Measurements from ENCODE around the gene SLC29A3.

Gene SLC29A3

DNA sequence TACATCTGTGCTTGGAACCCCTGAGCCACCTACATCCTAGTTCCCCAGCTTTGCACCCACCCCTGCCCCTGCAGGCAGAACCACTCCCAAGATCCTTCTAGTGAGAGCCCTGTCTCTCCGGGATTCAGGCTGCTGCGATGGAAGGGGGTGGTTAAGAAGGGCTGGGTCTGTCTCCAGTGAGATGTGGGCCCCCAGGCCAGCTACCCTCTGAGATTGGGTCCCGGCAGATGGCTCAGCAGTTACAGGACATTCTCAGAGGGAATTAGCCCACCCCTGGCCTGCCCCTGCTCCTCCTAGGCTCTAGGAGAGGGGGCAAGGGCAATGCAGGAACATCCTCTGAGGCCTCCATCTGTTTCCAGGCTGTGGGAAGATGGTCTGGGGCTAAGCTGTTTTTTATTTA is 27.7 kb downstream of the SLC29A3 start:
- no peak overlapping the region for H2AFZ ChIP-seq (ENCODE audit: low read length)
- H3K4ac ChIP-seq (ENCODE audit: low read length) = no peak overlapping the region
- H2BK5ac ChIP-seq (ENCODE audit: low read length) = no peak overlapping the region
- no peak overlapping the region for H4K8ac ChIP-seq (ENCODE audit: low read depth, low read length)
- H2BK120ac ChIP-seq (ENCODE audit: low read depth, low read length) = no peak overlapping the region
- H3K14ac ChIP-seq (ENCODE audit: low read length) = no peak overlapping the region
- H3K27ac ChIP-seq (replicated peaks; ENCODE audit: low read length) = no peak overlapping the region
- H2AK5ac ChIP-seq (ENCODE audit: low read depth, low read length) = no peak overlapping the region
- H3K4me3 ChIP-seq (ENCODE audit: low read length in 2 of 2) = no peak overlapping the region
- no peak overlapping the region for H3K18ac ChIP-seq (ENCODE audit: low read length)
- peaks cover 4 to 12% of the 10 kb centered on the region in 2 donors for H3K4me1 ChIP-seq (ENCODE audit: control insufficient read depth in 2 of 2, insufficient read depth in 1 of 2, low read depth in 1 of 2, low read length in 2 of 2)
- no peak overlapping the region for H3K9ac ChIP-seq (ENCODE audit: low read depth, low read length, poor library complexity)
- no peak overlapping the region for H4K91ac ChIP-seq (ENCODE audit: low read depth, low read length, poor library complexity)
- H3K79me1 ChIP-seq (ENCODE audit: low read depth, low read length) = no peaks in the 10 kb centered on the region
- WGBS, 2 donors (ENCODE audit: extremely low coverage in 2 of 2, insufficient read length in 2 of 2, insufficient replicate concordance in 1 of 2) = no CpG with 5 or more reads among the region's 3 CpGs
- no peak overlapping the region for H2BK15ac ChIP-seq (ENCODE audit: low read length)
- no peaks in the 10 kb centered on the region for H3K9me3 ChIP-seq (replicated peaks in 1 of 2; ENCODE audit: control insufficient read depth in 2 of 2, insufficient read depth in 1 of 2, low read depth in 1 of 2, low read length in 2 of 2)
- H2BK12ac ChIP-seq (ENCODE audit: low read length) = no peak overlapping the region
- no peak for DNase-seq (ENCODE audit: low spot score)
- no peaks in the 10 kb centered on the region for H3K27me3 ChIP-seq (ENCODE audit: control insufficient read depth in 3 of 3, insufficient read depth in 3 of 3, low read depth in 1 of 3, low read length in 3 of 3)
- H3K4me2 ChIP-seq (ENCODE audit: insufficient read depth, low read length, poor library complexity, severe bottlenecking) = no peak overlapping the region
- H3K23ac ChIP-seq (ENCODE audit: low read depth, low read length, poor library complexity) = no peak overlapping the region
- no peaks in the 10 kb centered on the region for H3K36me3 ChIP-seq (replicated peaks in 1 of 2; ENCODE audit: control insufficient read depth in 2 of 2, insufficient read depth in 2 of 2, low read length in 2 of 2)

DNA sequence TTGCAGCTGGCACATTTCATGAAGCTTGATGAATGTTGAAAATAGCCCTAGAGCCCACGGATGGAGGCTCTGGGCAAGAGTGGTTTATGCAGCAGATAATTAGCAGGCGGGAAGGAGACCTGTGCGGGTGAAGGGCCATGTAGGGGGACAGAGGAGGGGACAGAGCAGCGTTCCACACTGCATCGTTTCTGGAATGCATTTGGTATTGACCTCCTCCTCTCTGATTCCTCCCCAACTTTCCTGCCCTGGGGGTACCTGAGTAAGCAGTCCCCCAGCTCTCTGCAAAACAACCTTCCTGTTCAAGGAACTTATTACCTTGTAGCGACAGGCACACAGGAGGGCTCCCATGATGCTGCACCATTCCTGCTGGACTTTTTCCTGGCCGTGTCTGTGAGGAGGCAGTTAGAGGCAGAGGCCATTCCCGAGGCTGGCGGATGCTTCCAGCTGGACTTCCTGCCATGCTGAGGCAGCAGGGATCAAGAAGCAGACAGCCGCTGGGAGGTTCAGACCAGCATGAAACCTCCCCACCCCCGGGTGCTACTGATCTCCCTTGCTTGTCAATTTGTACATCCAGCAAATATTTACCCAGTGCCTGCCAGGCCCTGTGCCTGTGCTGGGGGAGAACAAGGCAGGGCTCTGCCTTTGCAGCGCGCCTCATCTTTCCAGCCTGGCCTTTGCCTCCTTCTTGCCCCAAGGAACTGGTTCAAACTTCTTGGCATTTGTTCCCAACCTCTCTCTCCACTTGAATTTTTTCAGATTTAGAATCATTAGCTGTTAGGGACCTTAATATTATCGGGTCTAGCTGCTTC is 28.7 kb downstream of the SLC29A3 start:
- Histone ChIP-seq H2BK15ac (ENCODE audit: low read length) (no peak overlapping the region), H2BK12ac (ENCODE audit: low read length) (no peak overlapping the region), H4K8ac (ENCODE audit: low read depth, low read length) (no peak overlapping the region), H3K27ac (replicated peaks; ENCODE audit: low read length) (no peak overlapping the region), H3K4me1 (ENCODE audit: control insufficient read depth in 2 of 2, insufficient read depth in 1 of 2, low read depth in 1 of 2, low read length in 2 of 2) (peaks cover 4 to 12% of the 10 kb centered on the region in 2 donors), H2AK5ac (ENCODE audit: low read depth, low read length) (no peak overlapping the region), H2BK5ac (ENCODE audit: low read length) (no peak overlapping the region), H4K91ac (ENCODE audit: low read depth, low read length, poor library complexity) (no peak overlapping the region), H2AFZ (ENCODE audit: low read length) (no peak overlapping the region), H3K9ac (ENCODE audit: low read depth, low read length, poor library complexity) (no peak overlapping the region), H3K14ac (ENCODE audit: low read length) (no peak overlapping the region), H3K36me3 (replicated peaks in 1 of 2; ENCODE audit: control insufficient read depth in 2 of 2, insufficient read depth in 2 of 2, low read length in 2 of 2) (no peaks in the 10 kb centered on the region), H3K18ac (ENCODE audit: low read length) (no peak overlapping the region), H3K27me3 (ENCODE audit: control insufficient read depth in 3 of 3, insufficient read depth in 3 of 3, low read depth in 1 of 3, low read length in 3 of 3) (no peaks in the 10 kb centered on the region), H3K79me1 (ENCODE audit: low read depth, low read length) (no peaks in the 10 kb centered on the region), H3K23ac (ENCODE audit: low read depth, low read length, poor library complexity) (no peak overlapping the region), H3K4me2 (ENCODE audit: insufficient read depth, low read length, poor library complexity, severe bottlenecking) (no peak overlapping the region), H3K4ac (ENCODE audit: low read length) (no peak overlapping the region), H3K4me3 (ENCODE audit: low read length in 2 of 2) (no peak overlapping the region), H2BK120ac (ENCODE audit: low read depth, low read length) (no peak overlapping the region), H3K9me3 (replicated peaks in 1 of 2; ENCODE audit: control insufficient read depth in 2 of 2, insufficient read depth in 1 of 2, low read depth in 1 of 2, low read length in 2 of 2) (no peaks in the 10 kb centered on the region)
- DNase-seq (ENCODE audit: low spot score) = no peak
- no CpG with 5 or more reads among the region's 14 CpGs for WGBS, 2 donors (ENCODE audit: extremely low coverage in 2 of 2, insufficient read length in 2 of 2, insufficient replicate concordance in 1 of 2)

- no peak overlapping the region for H3K14ac ChIP-seq (ENCODE audit: low read length)
- no peaks in the 10 kb centered on the region for H3K79me1 ChIP-seq (ENCODE audit: low read depth, low read length)
- no peaks in the 10 kb centered on the region for H3K27me3 ChIP-seq (ENCODE audit: control insufficient read depth in 3 of 3, insufficient read depth in 3 of 3, low read depth in 1 of 3, low read length in 3 of 3)
- no peaks in the 10 kb centered on the region for H3K36me3 ChIP-seq (replicated peaks in 1 of 2; ENCODE audit: control insufficient read depth in 2 of 2, insufficient read depth in 2 of 2, low read length in 2 of 2)
- H3K23ac ChIP-seq (ENCODE audit: low read depth, low read length, poor library complexity) = no peak overlapping the region
- H4K91ac ChIP-seq (ENCODE audit: low read depth, low read length, poor library complexity) = no peak overlapping the region
- H2BK120ac ChIP-seq (ENCODE audit: low read depth, low read length) = no peak overlapping the region
- H3K4me1 ChIP-seq (ENCODE audit: control insufficient read depth in 2 of 2, insufficient read depth in 1 of 2, low read depth in 1 of 2, low read length in 2 of 2) = peaks cover 4 to 12% of the 10 kb centered on the region in 2 donors
- no peak overlapping the region for H3K27ac ChIP-seq (replicated peaks; ENCODE audit: low read length)
- no peak overlapping the region for H3K4me2 ChIP-seq (ENCODE audit: insufficient read depth, low read length, poor library complexity, severe bottlenecking)
- H2AFZ ChIP-seq (ENCODE audit: low read length) = no peak overlapping the region
- no peak overlapping the region for H2AK5ac ChIP-seq (ENCODE audit: low read depth, low read length)
- no peak overlapping the region for H2BK12ac ChIP-seq (ENCODE audit: low read length)
- H3K9ac ChIP-seq (ENCODE audit: low read depth, low read length, poor library complexity) = no peak overlapping the region
- H3K4ac ChIP-seq (ENCODE audit: low read length) = no peak overlapping the region
- no peak overlapping the region for H4K8ac ChIP-seq (ENCODE audit: low read depth, low read length)
- H3K9me3 ChIP-seq (replicated peaks in 1 of 2; ENCODE audit: control insufficient read depth in 2 of 2, insufficient read depth in 1 of 2, low read depth in 1 of 2, low read length in 2 of 2) = no peaks in the 10 kb centered on the region
- no peak overlapping the region for H3K4me3 ChIP-seq (ENCODE audit: low read length in 2 of 2)
- peak overlapping the region; percentile 0 for H3K18ac ChIP-seq (ENCODE audit: low read length)
- H2BK5ac ChIP-seq (ENCODE audit: low read length) = peak overlapping the region; percentile 35
- no peak for DNase-seq (ENCODE audit: low spot score)
- no peak overlapping the region for H2BK15ac ChIP-seq (ENCODE audit: low read length)
- WGBS, 2 donors (ENCODE audit: extremely low coverage in 2 of 2, insufficient read length in 2 of 2, insufficient replicate concordance in 1 of 2) = no CpG with 5 or more reads among the region's 1 CpG
Observed at GRCh38 chr10:71348850-71349249, 29.8 kb downstream of the SLC29A3 start.

GRCh38 chr10:71349406-71349805 is 30.3 kb downstream of the SLC29A3 start:
- Histone ChIP-seq H3K79me1 (ENCODE audit: low read depth, low read length) (no peaks in the 10 kb centered on the region), H2BK12ac (ENCODE audit: low read length) (no peak overlapping the region), H3K9ac (ENCODE audit: low read depth, low read length, poor library complexity) (no peak overlapping the region), H2BK120ac (ENCODE audit: low read depth, low read length) (no peak overlapping the region), H2AK5ac (ENCODE audit: low read depth, low read length) (no peak overlapping the region), H3K4me2 (ENCODE audit: insufficient read depth, low read length, poor library complexity, severe bottlenecking) (no peak overlapping the region), H2BK5ac (ENCODE audit: low read length) (no peak overlapping the region), H3K23ac (ENCODE audit: low read depth, low read length, poor library complexity) (no peak overlapping the region), H3K27ac (replicated peaks; ENCODE audit: low read length) (no peak overlapping the region), H3K4me3 (ENCODE audit: low read length in 2 of 2) (no peak overlapping the region), H2BK15ac (ENCODE audit: low read length) (no peak overlapping the region), H2AFZ (ENCODE audit: low read length) (no peak overlapping the region), H3K4ac (ENCODE audit: low read length) (no peak overlapping the region), H3K4me1 (ENCODE audit: control insufficient read depth in 2 of 2, insufficient read depth in 1 of 2, low read depth in 1 of 2, low read length in 2 of 2) (peaks cover 3 to 11% of the 10 kb centered on the region in 2 donors), H3K14ac (ENCODE audit: low read length) (no peak overlapping the region), H4K8ac (ENCODE audit: low read depth, low read length) (no peak overlapping the region), H3K36me3 (replicated peaks in 1 of 2; ENCODE audit: control insufficient read depth in 2 of 2, insufficient read depth in 2 of 2, low read length in 2 of 2) (no peaks in the 10 kb centered on the region), H3K27me3 (ENCODE audit: control insufficient read depth in 3 of 3, insufficient read depth in 3 of 3, low read depth in 1 of 3, low read length in 3 of 3) (no peaks in the 10 kb centered on the region), H3K9me3 (replicated peaks in 1 of 2; ENCODE audit: control insufficient read depth in 2 of 2, insufficient read depth in 1 of 2, low read depth in 1 of 2, low read length in 2 of 2) (no peaks in the 10 kb centered on the region), H3K18ac (ENCODE audit: low read length) (no peak overlapping the region), H4K91ac (ENCODE audit: low read depth, low read length, poor library complexity) (no peak overlapping the region)
- no peak for DNase-seq (ENCODE audit: low spot score)
- WGBS, 2 donors (ENCODE audit: extremely low coverage in 2 of 2, insufficient read length in 2 of 2, insufficient replicate concordance in 1 of 2) = no CpG with 5 or more reads among the region's 7 CpGs
